DOHH2 (cell line): ENCODE measurements around the gene ABLIM2.

Experiments
- H3F3A ChIP-seq: fragments of 200-600 bp; sonication (generic), shearing (Covaris generic); 2 replicates; pipeline ENCODE4 v1.6.0; 2016; ENCODE audit warnings: antibody characterized with exemption, mild to moderate bottlenecking; ENCODE audit not compliant: control insufficient read depth, insufficient read depth
- H3K27ac ChIP-seq: fragments of 200-600 bp; sonication (generic); 2 replicates; pipeline ENCODE4 v1.5.1; 2014; ENCODE audit warnings: low read depth, mild to moderate bottlenecking, low read length, moderate library complexity
- H3K27me3 ChIP-seq: fragments of 200-600 bp; sonication (generic); 2 replicates; pipeline ENCODE4 v1.6.1; 2014; ENCODE audit warnings: mild to moderate bottlenecking, low read length, mixed read lengths; ENCODE audit not compliant: control insufficient read depth
- H3K36me3 ChIP-seq: fragments of 200-600 bp; sonication (generic); 2 replicates; pipeline ENCODE4 v1.6.1; 2014; ENCODE audit warnings: mild to moderate bottlenecking, low read length, moderate library complexity, mixed read lengths; ENCODE audit not compliant: control insufficient read depth
- H3K4me1 ChIP-seq: fragments of 200-600 bp; sonication (generic); 2 replicates; pipeline ENCODE4 v1.6.1; 2014; ENCODE audit warnings: mild to moderate bottlenecking, low read length, mixed read lengths; ENCODE audit not compliant: control insufficient read depth
- H3K4me2 ChIP-seq: fragments of 200-600 bp; sonication (generic); 2 replicates; pipeline ENCODE4 v1.6.0; 2014; ENCODE audit warnings: mild to moderate bottlenecking, low read length, moderate library complexity
- H3K4me3 ChIP-seq: fragments of 200-600 bp; sonication (generic); 2 replicates; pipeline ENCODE4 v1.5.1; 2014; ENCODE audit warnings: mild to moderate bottlenecking, low read length, mixed read lengths
- H3K79me2 ChIP-seq: fragments of 200-600 bp; sonication (generic); 2 replicates; pipeline ENCODE4 v1.6.1; 2014; ENCODE audit warnings: mild to moderate bottlenecking, low read length, mixed read lengths; ENCODE audit not compliant: control insufficient read depth
- H3K9me2 ChIP-seq: fragments of 200-600 bp; sonication (generic); replicated peaks from 2 replicates; pipeline ENCODE4 v1.6.1; 2014; ENCODE audit warnings: mild to moderate bottlenecking, low read length, mixed read lengths; ENCODE audit not compliant: control insufficient read depth
- H3K9me3 ChIP-seq: fragments of 200-600 bp; sonication (generic); 2 replicates; pipeline ENCODE4 v1.6.1; 2014; ENCODE audit warnings: antibody characterized with exemption, low read length, mixed read lengths; ENCODE audit not compliant: control insufficient read depth, insufficient read depth
- H4K20me1 ChIP-seq: fragments of 200-600 bp; sonication (generic); 2 replicates; pipeline ENCODE4 v1.6.0; 2014; ENCODE audit warnings: low read depth, mild to moderate bottlenecking, antibody characterized with exemption, low read length, moderate library complexity; ENCODE audit not compliant: control insufficient read depth, insufficient read depth
- CTCF ChIP-seq: fragments of 200-600 bp; sonication (generic); IDR thresholded peaks from one replicate; pipeline ENCODE4 v1.5.1; 2014; ENCODE audit warnings: antibody characterized with exemption, mild to moderate bottlenecking, low read depth, low read length; ENCODE audit not compliant: poor library complexity, severe bottlenecking
- EZH2phosphoT487 ChIP-seq: fragments of 200-600 bp; sonication (generic); IDR thresholded peaks from 2 replicates; pipeline ENCODE4 v1.6.1; 2017; ENCODE audit warnings: borderline replicate concordance, mild to moderate bottlenecking, antibody characterized with exemption, low read length, moderate library complexity, mixed read lengths

Gene ABLIM2

GRCh38 chr4:8191136-8191747 is 32.6 kb upstream of the ABLIM2 start:
- no peaks in the 10 kb centered on the region; the same call in 1 of the 2 replicates for H3F3A ChIP-seq
- H3K79me2 ChIP-seq: no peaks in the 10 kb centered on the region
- no peaks in the 10 kb centered on the region for H3K36me3 ChIP-seq
- peaks cover 3% of the 10 kb centered on the region; the same call in 1 of the 2 replicates for H3K27me3 ChIP-seq
- no peak overlapping the region for H3K27ac ChIP-seq
- no peaks in the 10 kb centered on the region for H4K20me1 ChIP-seq
- H3K4me2 ChIP-seq: no peak overlapping the region
- H3K9me2 ChIP-seq: no peaks in the 10 kb centered on the region
- TF ChIP-seq CTCF (no peak), EZH2phosphoT487 (no peak)
- no peaks in the 10 kb centered on the region for H3K9me3 ChIP-seq
- H3K4me1 ChIP-seq: peaks cover 42% of the 10 kb centered on the region
- H3K4me3 ChIP-seq: no peak overlapping the region

- peaks cover 28% of the 10 kb centered on the region for H3K4me1 ChIP-seq
These were observed 31.2 kb upstream of the ABLIM2 start for GRCh38 chr4:8189551-8190466.

GRCh38 chr4:8188743-8189550 is 30.3 kb upstream of the ABLIM2 start:
- no peak for TF ChIP-seq CTCF
- TF ChIP-seq EZH2phosphoT487: no peak
- H3K27me3 ChIP-seq: peaks cover 8% of the 10 kb centered on the region

More at GRCh38 chr4:8189551-8190466, 31.2 kb upstream of the ABLIM2 start:
- Histone ChIP-seq H3K27ac (no peak overlapping the region), H3K79me2 (no peaks in the 10 kb centered on the region), H3K4me3 (no peak overlapping the region), H3K9me3 (no peaks in the 10 kb centered on the region), H3K9me2 (no peaks in the 10 kb centered on the region), H3K36me3 (no peaks in the 10 kb centered on the region), H3F3A (no peaks in the 10 kb centered on the region), H4K20me1 (no peaks in the 10 kb centered on the region), H3K27me3 (peaks cover 8% of the 10 kb centered on the region), H3K4me2 (no peak overlapping the region)
- no peak for TF ChIP-seq EZH2phosphoT487
- no peak for TF ChIP-seq CTCF

More at GRCh38 chr4:8188743-8189550, 30.3 kb upstream of the ABLIM2 start:
- Histone ChIP-seq H4K20me1 (no peaks in the 10 kb centered on the region), H3K4me1 (peaks cover 27% of the 10 kb centered on the region), H3K4me2 (no peak overlapping the region), H3K79me2 (no peaks in the 10 kb centered on the region), H3K9me2 (no peaks in the 10 kb centered on the region), H3K4me3 (no peak overlapping the region), H3K36me3 (no peaks in the 10 kb centered on the region), H3K9me3 (no peaks in the 10 kb centered on the region), H3F3A (no peaks in the 10 kb centered on the region), H3K27ac (no peak overlapping the region)
